Coronary artery (tissue), 2 donors: ENCODE data around the gene FAM185A.

Experiments
- DNase-seq: peaks from one replicate; pipeline ENCODE4 v3.0.0-alpha.2; 2017; ENCODE audit warnings: low spot score
- H3K27ac ChIP-seq, 2 donors: fragments of 200-600 bp; sonication (generic); one replicate each; pipeline ENCODE4 v1.5.1; 2016 to 2019
- H3K4me3 ChIP-seq: fragments of 200-600 bp; sonication (generic); 2 replicates; pipeline ENCODE4 v1.5.1; 2016; ENCODE audit warnings: mild to moderate bottlenecking, moderate library complexity
- CTCF ChIP-seq: fragments of 200-600 bp; sonication (generic); IDR thresholded peaks from one replicate; pipeline ENCODE4 v1.5.1; 2019; ENCODE audit warnings: antibody characterized with exemption

The FAM185A gene

GRCh38 chr7:102811942-102812678, 63.3 kb downstream of the FAM185A start:
- Histone ChIP-seq H3K27ac (peak overlapping the region in 1 of 2 donors; percentile 25), H3K4me3 (no peak overlapping the region)
- DNase-seq, result no peak
- no peak for TF ChIP-seq CTCF

GRCh38 chr7:102813191-102814024, 64.6 kb downstream of the FAM185A start:
- H3K4me3 ChIP-seq, result no peak overlapping the region
- no peak overlapping the region for H3K27ac ChIP-seq
- DNase-seq, result no peak
- TF ChIP-seq CTCF, result no peak

- Histone ChIP-seq H3K27ac (no peak overlapping the region), H3K4me3 (no peak overlapping the region)
- no peak for TF ChIP-seq CTCF
- no peak for DNase-seq
Measured at GRCh38 chr7:102814025-102814471, 65.2 kb downstream of the FAM185A start.

GRCh38 chr7:102817616-102818573, 69.1 kb downstream of the FAM185A start:
- TF ChIP-seq CTCF, result no peak
- Histone ChIP-seq H3K27ac (no peak overlapping the region), H3K4me3 (no peak overlapping the region)
- no peak for DNase-seq

- no peak for TF ChIP-seq CTCF
- no peak for DNase-seq
- H3K4me3 ChIP-seq, result no peak overlapping the region
- no peak overlapping the region for H3K27ac ChIP-seq
Measured at GRCh38 chr7:102819151-102819550, 70.4 kb downstream of the FAM185A start.

GRCh38 chr7:102821994-102822747, 73.4 kb downstream of the FAM185A start:
- DNase-seq, result no peak
- TF ChIP-seq CTCF, result no peak
- H3K27ac ChIP-seq, result no peak overlapping the region
- H3K4me3 ChIP-seq, result no peak overlapping the region
